Measurements from ENCODE around the gene KCTD15.

KCTD15 gene

DNA sequence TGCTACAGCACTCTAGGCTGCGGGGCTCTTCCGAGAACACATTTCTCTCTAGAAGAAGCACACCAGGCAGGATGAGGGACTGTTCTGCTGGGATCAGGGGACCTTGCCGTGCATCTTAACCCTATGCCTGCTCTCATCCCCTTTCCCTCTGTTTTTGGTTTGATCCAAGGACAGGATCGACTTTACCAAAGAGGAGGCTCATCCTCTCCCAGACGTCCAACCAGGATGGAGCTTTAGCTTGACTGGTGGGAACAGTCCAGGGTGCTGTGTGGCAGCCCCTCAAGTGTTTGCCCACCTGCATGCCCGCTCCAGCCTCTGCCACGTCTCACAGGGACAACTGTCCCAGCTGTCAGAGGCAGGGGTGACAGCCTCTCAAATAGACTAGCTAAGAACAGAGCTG is 42.3 kb upstream of the KCTD15 start:
- Histone ChIP-seq H4K20me1 (ENCODE audit: insufficient read depth, low read length) (0 out of 2 replicates have a peak, but pooled peaks cover 3% of the 10 kb centered on the region), H2AFZ (ENCODE audit: low read depth, low read length) (no peak overlapping the region), H3K4me1 (ENCODE audit: insufficient read depth, low read length) (no peaks in the 10 kb centered on the region), H3K4me3 (ENCODE audit: low read depth in 1 of 2, low read length in 2 of 2) (no peak overlapping the region), H3K9ac (ENCODE audit: low read depth, low read length) (no peak overlapping the region), H3K36me3 (ENCODE audit: insufficient read depth, low read length) (no peaks in the 10 kb centered on the region), H3K27me3 (ENCODE audit: insufficient read depth, low read length, poor library complexity) (no peaks in the 10 kb centered on the region), H3K79me2 (ENCODE audit: insufficient read depth, low read length) (no peaks in the 10 kb centered on the region), H3K4me2 (ENCODE audit: insufficient read depth, low read length) (no peak overlapping the region), H3K27ac (ENCODE audit: low read length) (no peak overlapping the region), H3K9me3 (ENCODE audit: insufficient read depth, low read length, severe bottlenecking) (no peaks in the 10 kb centered on the region)
- TF ChIP-seq EZH2 (IDR thresholded peaks at IDR 0.05; ENCODE audit: borderline replicate concordance, low read depth, low read length, severe bottlenecking): no peak
- TF ChIP-seq, protein P1, sequence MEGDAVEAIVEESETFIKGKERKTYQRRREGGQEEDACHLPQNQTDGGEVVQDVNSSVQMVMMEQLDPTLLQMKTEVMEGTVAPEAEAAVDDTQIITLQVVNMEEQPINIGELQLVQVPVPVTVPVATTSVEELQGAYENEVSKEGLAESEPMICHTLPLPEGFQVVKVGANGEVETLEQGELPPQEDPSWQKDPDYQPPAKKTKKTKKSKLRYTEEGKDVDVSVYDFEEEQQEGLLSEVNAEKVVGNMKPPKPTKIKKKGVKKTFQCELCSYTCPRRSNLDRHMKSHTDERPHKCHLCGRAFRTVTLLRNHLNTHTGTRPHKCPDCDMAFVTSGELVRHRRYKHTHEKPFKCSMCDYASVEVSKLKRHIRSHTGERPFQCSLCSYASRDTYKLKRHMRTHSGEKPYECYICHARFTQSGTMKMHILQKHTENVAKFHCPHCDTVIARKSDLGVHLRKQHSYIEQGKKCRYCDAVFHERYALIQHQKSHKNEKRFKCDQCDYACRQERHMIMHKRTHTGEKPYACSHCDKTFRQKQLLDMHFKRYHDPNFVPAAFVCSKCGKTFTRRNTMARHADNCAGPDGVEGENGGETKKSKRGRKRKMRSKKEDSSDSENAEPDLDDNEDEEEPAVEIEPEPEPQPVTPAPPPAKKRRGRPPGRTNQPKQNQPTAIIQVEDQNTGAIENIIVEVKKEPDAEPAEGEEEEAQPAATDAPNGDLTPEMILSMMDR (IDR thresholded peaks at IDR 0.05; ENCODE audit: borderline replicate concordance, extremely low read depth, low read length, poor library complexity, severe bottlenecking): no peak
- ATAC-seq (ENCODE audit: insufficient read depth, low read depth) (no peak), DNase-seq (no peak)

DNA sequence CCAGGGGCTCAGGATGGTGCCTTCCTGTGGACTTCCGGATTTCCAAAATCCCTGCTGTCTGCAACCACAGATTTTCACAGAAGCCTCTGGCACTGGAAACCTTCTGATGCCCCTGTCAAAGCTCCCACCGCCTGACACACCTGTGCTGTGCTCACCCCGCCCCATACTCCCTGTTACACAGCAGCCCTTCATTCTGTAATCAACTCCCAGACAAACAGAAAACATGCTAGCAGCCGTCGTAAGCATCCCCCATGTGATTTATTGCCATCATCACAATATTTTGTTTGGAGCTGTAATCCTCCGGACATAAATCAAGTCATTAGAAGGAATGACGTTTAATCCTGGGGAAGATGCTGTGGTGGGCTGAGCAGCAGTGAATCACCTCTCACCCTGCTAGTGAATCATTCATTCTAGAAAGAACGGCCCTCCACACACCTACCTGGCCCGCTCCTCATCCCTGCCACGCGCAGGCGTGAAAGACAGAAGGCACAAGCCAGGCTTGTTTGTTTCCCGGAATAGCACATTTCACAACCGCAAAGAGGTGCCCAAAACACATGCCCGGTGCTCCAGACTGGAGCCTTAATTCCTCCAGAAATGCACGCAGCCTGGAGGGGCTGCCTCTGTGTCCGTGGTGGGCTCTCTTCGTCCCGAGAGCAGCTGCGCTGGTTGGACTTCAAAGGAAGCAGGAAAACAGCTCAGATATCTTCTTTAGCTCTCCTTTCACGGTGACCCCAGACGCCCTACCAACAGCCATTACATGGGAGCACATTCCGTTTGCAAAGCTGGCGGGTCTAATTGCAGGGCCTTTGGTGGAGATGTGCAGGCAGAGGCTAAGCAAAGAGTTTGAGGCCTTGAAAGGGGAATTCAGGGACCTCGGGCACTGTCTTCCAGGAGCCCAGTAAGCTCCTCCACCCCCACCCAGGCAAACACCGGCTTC is 41.3 kb upstream of the KCTD15 start:
- ATAC-seq (ENCODE audit: insufficient read depth, low read depth): no peak
- no peak for DNase-seq
- H3K9ac ChIP-seq (ENCODE audit: low read depth, low read length): no peak overlapping the region
- no peaks in the 10 kb centered on the region for H3K36me3 ChIP-seq (ENCODE audit: insufficient read depth, low read length)
- no peaks in the 10 kb centered on the region for H3K9me3 ChIP-seq (ENCODE audit: insufficient read depth, low read length, severe bottlenecking)
- H3K79me2 ChIP-seq (ENCODE audit: insufficient read depth, low read length): no peaks in the 10 kb centered on the region
- no peak overlapping the region for H3K4me2 ChIP-seq (ENCODE audit: insufficient read depth, low read length)
- no peak for TF ChIP-seq EZH2 (IDR thresholded peaks at IDR 0.05; ENCODE audit: borderline replicate concordance, low read depth, low read length, severe bottlenecking)
- TF ChIP-seq, protein P1 (IDR thresholded peaks at IDR 0.05; ENCODE audit: borderline replicate concordance, extremely low read depth, low read length, poor library complexity, severe bottlenecking): no peak
- H3K4me3 ChIP-seq (ENCODE audit: low read depth in 1 of 2, low read length in 2 of 2): no peak overlapping the region
- H4K20me1 ChIP-seq (ENCODE audit: insufficient read depth, low read length): no peaks in the 10 kb centered on the region
- H2AFZ ChIP-seq (ENCODE audit: low read depth, low read length): no peak overlapping the region
- no peaks in the 10 kb centered on the region for H3K4me1 ChIP-seq (ENCODE audit: insufficient read depth, low read length)
- H3K27ac ChIP-seq (ENCODE audit: low read length): no peak overlapping the region
- no peaks in the 10 kb centered on the region for H3K27me3 ChIP-seq (ENCODE audit: insufficient read depth, low read length, poor library complexity)

GRCh38 chr19:33756177-33756576 is 40.5 kb upstream of the KCTD15 start:
- Histone ChIP-seq H3K9me3 (ENCODE audit: insufficient read depth, low read length, severe bottlenecking) (no peaks in the 10 kb centered on the region), H3K36me3 (ENCODE audit: insufficient read depth, low read length) (no peaks in the 10 kb centered on the region), H3K4me2 (ENCODE audit: insufficient read depth, low read length) (no peak overlapping the region), H3K4me1 (ENCODE audit: insufficient read depth, low read length) (no peaks in the 10 kb centered on the region), H3K4me3 (ENCODE audit: low read depth in 1 of 2, low read length in 2 of 2) (no peak overlapping the region), H3K79me2 (ENCODE audit: insufficient read depth, low read length) (no peaks in the 10 kb centered on the region), H3K27me3 (ENCODE audit: insufficient read depth, low read length, poor library complexity) (no peaks in the 10 kb centered on the region), H3K9ac (ENCODE audit: low read depth, low read length) (no peak overlapping the region), H3K27ac (ENCODE audit: low read length) (no peak overlapping the region), H4K20me1 (ENCODE audit: insufficient read depth, low read length) (no peaks in the 10 kb centered on the region), H2AFZ (ENCODE audit: low read depth, low read length) (no peak overlapping the region)
- DNase-seq (no peak), ATAC-seq (ENCODE audit: insufficient read depth, low read depth) (no peak)
- TF ChIP-seq, protein P1 (IDR thresholded peaks at IDR 0.05; ENCODE audit: borderline replicate concordance, extremely low read depth, low read length, poor library complexity, severe bottlenecking): no peak
- no peak for TF ChIP-seq EZH2 (IDR thresholded peaks at IDR 0.05; ENCODE audit: borderline replicate concordance, low read depth, low read length, severe bottlenecking)

Measured in DND-41 (cell line).